H9 (cell line): ENCODE data around the gene CXCL10. TPM values are rescaled to one million over a fixed set of nuclear protein-coding genes. Genes with fewer than 3 reads are reported as not detected.

Experiments
- DNase-seq: peaks from one replicate; pipeline ENCODE4 v3.0.0-alpha.2; 2017
- H2AFZ ChIP-seq: one replicate; pipeline ENCODE4 v1.6.1; 2013; ENCODE audit warnings: mild to moderate bottlenecking, low read length, control low read depth, moderate library complexity
- H2AK5ac ChIP-seq: 2 replicates; pipeline ENCODE4 v1.6.1; 2013; ENCODE audit warnings: low read length, control low read depth, mixed read lengths; ENCODE audit not compliant: insufficient read length
- H2BK120ac ChIP-seq: one replicate; pipeline ENCODE4 v1.6.1; 2013; ENCODE audit warnings: low read depth, mild to moderate bottlenecking, low read length, control low read depth, inconsistent platforms; ENCODE audit not compliant: poor library complexity, severe bottlenecking
- H2BK12ac ChIP-seq: 2 replicates; pipeline ENCODE4 v1.6.1; 2013; ENCODE audit warnings: low read length, control low read depth, mixed read lengths, low read depth; ENCODE audit not compliant: insufficient read length
- H2BK15ac ChIP-seq: 2 replicates; pipeline ENCODE4 v1.6.1; 2013; ENCODE audit warnings: low read depth, low read length, control low read depth
- H2BK20ac ChIP-seq: one replicate; pipeline ENCODE4 v1.6.1; 2013; ENCODE audit warnings: low read depth, mild to moderate bottlenecking, low read length, control low read depth, inconsistent platforms; ENCODE audit not compliant: poor library complexity, severe bottlenecking
- H2BK5ac ChIP-seq: 2 replicates; pipeline ENCODE4 v1.6.1; 2013; ENCODE audit warnings: low read length, control low read depth, mixed read lengths; ENCODE audit not compliant: insufficient read length
- H3K14ac ChIP-seq: 2 replicates; pipeline ENCODE4 v1.6.1; 2013; ENCODE audit warnings: low read length, control low read depth; ENCODE audit not compliant: insufficient read depth
- H3K18ac ChIP-seq: 2 replicates; pipeline ENCODE4 v1.6.1; 2013; ENCODE audit warnings: low read depth, mild to moderate bottlenecking, mixed read lengths, low read length, control low read depth; ENCODE audit not compliant: insufficient read length
- H3K23ac ChIP-seq: 2 replicates; pipeline ENCODE4 v1.6.1; 2013; ENCODE audit warnings: low read length, control low read depth, mixed read lengths, low read depth; ENCODE audit not compliant: insufficient read length
- H3K23me2 ChIP-seq: 2 replicates; pipeline ENCODE4 v1.6.1; 2013; ENCODE audit warnings: low read depth, mild to moderate bottlenecking, mixed read lengths, low read length, control low read depth; ENCODE audit not compliant: insufficient read length, poor library complexity, severe bottlenecking
- H3K27ac ChIP-seq: 2 replicates; pipeline ENCODE4 v1.5.1; 2013; ENCODE audit warnings: low read length, control low read depth, mixed read lengths, low read depth; ENCODE audit not compliant: insufficient read length
- H3K27me3 ChIP-seq: 2 replicates; pipeline ENCODE4 v1.6.1; 2013; ENCODE audit warnings: low read length, control low read depth, inconsistent platforms; ENCODE audit not compliant: insufficient read depth
- H3K4ac ChIP-seq: 2 replicates; pipeline ENCODE4 v1.6.1; 2013; ENCODE audit warnings: low read depth, mild to moderate bottlenecking, control low read depth, inconsistent platforms, low read length, moderate library complexity
- H3K4me1 ChIP-seq: 2 replicates; pipeline ENCODE4 v1.6.1; 2013; ENCODE audit warnings: low read length, control low read depth, inconsistent platforms; ENCODE audit not compliant: insufficient read depth
- H3K4me2 ChIP-seq: 2 replicates; pipeline ENCODE4 v1.6.1; 2013; ENCODE audit warnings: low read length, control low read depth, mixed read lengths; ENCODE audit not compliant: insufficient read length, insufficient read depth
- H3K56ac ChIP-seq: 2 replicates; pipeline ENCODE4 v1.6.1; 2013; ENCODE audit warnings: low read depth, mild to moderate bottlenecking, mixed read lengths, low read length, control low read depth; ENCODE audit not compliant: insufficient read length
- H3K79me1 ChIP-seq: 2 replicates; pipeline ENCODE4 v1.6.1; 2013; ENCODE audit warnings: low read depth, mild to moderate bottlenecking, moderate library complexity, low read length, control low read depth, inconsistent platforms; ENCODE audit not compliant: insufficient read depth, poor library complexity, severe bottlenecking
- H3K79me2 ChIP-seq: 2 replicates; pipeline ENCODE4 v1.6.1; 2013; ENCODE audit warnings: low read length, control low read depth, inconsistent platforms; ENCODE audit not compliant: insufficient read depth
- H3K9ac ChIP-seq: 2 replicates; pipeline ENCODE4 v1.6.1; 2013; ENCODE audit warnings: low read length, control low read depth, mixed read lengths; ENCODE audit not compliant: insufficient read length; ENCODE audit errors: extremely low read depth
- H3K9me3 ChIP-seq: one replicate; pipeline ENCODE4 v1.6.1; 2013; ENCODE audit warnings: low read depth, low read length, inconsistent platforms; ENCODE audit not compliant: control insufficient read depth
- H3T11ph ChIP-seq: one replicate; pipeline ENCODE4 v1.6.1; 2013; ENCODE audit warnings: mild to moderate bottlenecking, low read length, control low read depth, inconsistent platforms
- H4K20me1 ChIP-seq: one replicate; pipeline ENCODE4 v1.6.1; 2013; ENCODE audit not compliant: control insufficient read depth, insufficient read length, insufficient read depth
- H4K5ac ChIP-seq: 2 replicates; pipeline ENCODE4 v1.6.1; 2013; ENCODE audit warnings: low read depth, mild to moderate bottlenecking, mixed read lengths, low read length, control low read depth; ENCODE audit not compliant: insufficient read length
- H4K8ac ChIP-seq: replicated peaks from 2 replicates; pipeline ENCODE4 v1.6.1; 2013; ENCODE audit warnings: low read length, control low read depth, mixed read lengths, low read depth; ENCODE audit not compliant: insufficient read length
- H4K91ac ChIP-seq: 2 replicates; pipeline ENCODE4 v1.6.1; 2013; ENCODE audit warnings: low read depth, mild to moderate bottlenecking, moderate library complexity, mixed read lengths, low read length, control low read depth; ENCODE audit not compliant: insufficient read length
- H3K27ac Mint-ChIP-seq, 3 experiments: 2 replicates in 2 of 3; 3 replicates in 1 of 3; pipeline ENCODE4 v1.8.0; 2020 to 2021; ENCODE audit warnings: mixed read lengths in 3 of 3, mild to moderate bottlenecking in 1 of 3, moderate library complexity in 1 of 3
- H3K27me3 Mint-ChIP-seq: 2 replicates; pipeline ENCODE4 v1.8.0; 2021; ENCODE audit warnings: low read depth, mild to moderate bottlenecking, moderate library complexity, mixed read lengths
- H3K36me3 Mint-ChIP-seq, 3 experiments: 2 replicates in 2 of 3; 3 replicates in 1 of 3; pipeline ENCODE4 v1.8.0; 2020 to 2021; ENCODE audit warnings: low read depth in 3 of 3, mixed read lengths in 3 of 3; ENCODE audit not compliant: insufficient read depth in 1 of 3
- H3K4me1 Mint-ChIP-seq, 2 experiments: 2 replicates each; pipeline ENCODE4 v1.8.0; 2020; ENCODE audit warnings: mixed read lengths in 2 of 2
- H3K4me3 Mint-ChIP-seq, 2 experiments: 2 replicates in 1 of 2; 3 replicates in 1 of 2; pipeline ENCODE4 v1.8.0; 2020 to 2021; ENCODE audit warnings: mild to moderate bottlenecking in 2 of 2, mixed read lengths in 2 of 2, moderate library complexity in 1 of 2
- H3K9me3 Mint-ChIP-seq, 2 experiments: 2 replicates in 1 of 2; 3 replicates in 1 of 2; pipeline ENCODE4 v1.8.0; 2020; ENCODE audit warnings: mild to moderate bottlenecking in 2 of 2, mixed read lengths in 2 of 2, moderate library complexity in 1 of 2
- CTCF ChIP-seq: fragments of 200-600 bp; sonication (generic); conservative IDR thresholded peaks from 3 replicates; pipeline ENCODE4 v1.8.0; 2021; ENCODE audit warnings: antibody characterized with exemption, mild to moderate bottlenecking
- WGBS: extraction: QIAGEN DNeasy Blood & Tissue Kit; methylation state at CpG from one replicate; pipeline ENCODE4 v1.1.7; 2013; ENCODE audit warnings: missing lambda C conversion rate, low lambda C conversion rate, mixed read lengths; ENCODE audit not compliant: insufficient read length; ENCODE audit errors: extremely low coverage; 5-methylcytosine and 5-hydroxymethylcytosine counted together
- total RNA-seq: library from RNA; stranded (reverse); gene quantifications from 2 replicates; pipeline ENCODE4 v1.2.1, GENCODE V29; 2021

Gene CXCL10
- total RNA-seq, 1 experiment from 2014 or later: not detected

- Histone ChIP-seq H3K14ac (no peak overlapping the region), H3K4me2 (no peak overlapping the region), H4K91ac (no peak overlapping the region), H3K27ac (no peak overlapping the region), H4K8ac (no peak overlapping the region), H3K23me2 (no peaks in the 10 kb centered on the region), H2BK20ac (no peak overlapping the region), H3T11ph (no peak overlapping the region), H3K18ac (no peak overlapping the region), H3K9me3 (no peaks in the 10 kb centered on the region), H2BK5ac (no peak overlapping the region), H3K4ac (no peak overlapping the region), H4K5ac (no peak overlapping the region), H2BK120ac (no peak overlapping the region), H2BK12ac (no peak overlapping the region), H3K56ac (no peak overlapping the region), H4K20me1 (no peaks in the 10 kb centered on the region), H3K23ac (no peak overlapping the region), H3K4me1 (peaks cover 10% of the 10 kb centered on the region; the same call in 1 of the 2 replicates), H2AK5ac (no peak overlapping the region), H2BK15ac (no peak overlapping the region), H3K9ac (no peak overlapping the region), H3K27me3 (no peaks in the 10 kb centered on the region), H2AFZ (peak overlapping the region; percentile 80), H3K79me1 (no peaks in the 10 kb centered on the region), H3K79me2 (no peaks in the 10 kb centered on the region)
- no CpG with 5 or more reads among the region's 1 CpG for WGBS
- Mint-ChIP-seq H3K36me3 (no peaks in the 10 kb centered on the region), H3K4me1 (peaks cover 24% of the 10 kb centered on the region in 2 experiments), H3K27ac (peak overlapping the region; percentile 4 to 78 (median 44); a peak in 4 of 7 replicates), H3K27me3 (peaks cover 9% of the 10 kb centered on the region; the same call in 1 of the 2 replicates), H3K9me3 (no peaks in the 10 kb centered on the region), H3K4me3 (no peak overlapping the region)
- no peak for DNase-seq
- TF ChIP-seq CTCF: no peak
Measured at GRCh38 chr4:76012388-76012801, 10.9 kb downstream of the CXCL10 start.
